SK-N-SH (cell line): ENCODE measurements around the gene ZNF385A. TPM values are rescaled to one million over a fixed set of nuclear protein-coding genes. Genes with fewer than 3 reads are reported as not detected.

Experiments
- CTCF ChIA-PET: fragments of 300-600, 350-600 bp; formaldehyde crosslinking; extraction: SDS; loops from one replicate; lab custom pipeline; 2021; lab: Yijun Ruan, JAX
- POLR2A ChIA-PET: fragments of 350-600 bp; sonication (Branson Sonifier 250); formaldehyde crosslinking; extraction: SDS; loops from one replicate; lab custom pipeline; 2020; ENCODE audit warnings: antibody characterized with exemption, inconsistent platforms; lab: Yijun Ruan, JAX
- DNase-seq: peaks from one replicate; pipeline ENCODE4 v3.0.0; 2012
- H2AFZ ChIP-seq: fragments of 200-600 bp; sonication (generic); 2 replicates; pipeline ENCODE4 v1.8.1; 2016; ENCODE audit warnings: antibody characterized with exemption, mild to moderate bottlenecking, low read depth
- H3F3A ChIP-seq: fragments of 200-600 bp; sonication (generic); replicated peaks from 2 replicates; pipeline ENCODE3; 2016; ENCODE audit warnings: antibody characterized with exemption, mild to moderate bottlenecking; ENCODE audit not compliant: insufficient read depth
- H3K27ac ChIP-seq, 2 experiments: fragments of 200-500 bp in 1 of 2; fragments of 200-600 bp in 1 of 2; sonication (Bioruptor generic) in 1 of 2; sonication (generic), shearing (Covaris generic) in 1 of 2; 2 replicates each; pipeline versions ENCODE4 v1.5.1 to v1.6.1; 2014 to 2016; ENCODE audit warnings: low read depth in 2 of 2, inconsistent platforms in 1 of 2, low read length in 1 of 2, mild to moderate bottlenecking in 1 of 2, mixed read lengths in 1 of 2
- H3K27me3 ChIP-seq: fragments of 200-600 bp; sonication (generic), shearing (Covaris generic); 2 replicates; pipeline ENCODE4 v1.6.1; 2016; ENCODE audit warnings: mixed run types; ENCODE audit not compliant: insufficient read depth
- H3K36me3 ChIP-seq, 2 experiments: fragments of 200-500 bp in 1 of 2; fragments of 200-600 bp in 1 of 2; sonication (Bioruptor generic) in 1 of 2; sonication (generic) in 1 of 2; replicated peaks in 1 of 2; 2 replicates each; pipeline versions ENCODE3 to v1.5.1; 2014 to 2016; ENCODE audit warnings: low read length in 1 of 2, mild to moderate bottlenecking in 1 of 2; ENCODE audit not compliant: insufficient read depth in 2 of 2, control insufficient read depth in 1 of 2
- H3K4me1 ChIP-seq, 2 experiments: fragments of 200-500 bp in 1 of 2; fragments of 200-600 bp in 1 of 2; sonication (Bioruptor generic) in 1 of 2; sonication (generic), shearing (Covaris generic) in 1 of 2; 2 replicates each; pipeline versions ENCODE4 v1.5.1 to v1.6.1; 2014 to 2016; ENCODE audit warnings: low read depth in 1 of 2, low read length in 1 of 2, mixed run types in 1 of 2; ENCODE audit not compliant: insufficient read depth in 2 of 2, control insufficient read depth in 1 of 2
- H3K4me2 ChIP-seq: fragments of 200-600 bp; sonication (generic), shearing (Covaris generic); 2 replicates; pipeline ENCODE4 v1.6.1; 2017; ENCODE audit warnings: mixed run types
- H3K4me3 ChIP-seq, 2 experiments: fragments of 200-500 bp in 1 of 2; fragments of 200-600 bp in 1 of 2; sonication (Bioruptor generic) in 1 of 2; sonication (generic), shearing (Covaris generic) in 1 of 2; 2 replicates each; pipeline versions ENCODE4 v1.5.1 to v1.8.1; 2014 to 2016; ENCODE audit warnings: low read depth in 2 of 2, inconsistent platforms in 1 of 2, low read length in 1 of 2, mild to moderate bottlenecking in 1 of 2, mixed read lengths in 1 of 2, moderate library complexity in 1 of 2
- H3K79me2 ChIP-seq: fragments of 200-600 bp; sonication (generic); 2 replicates; pipeline ENCODE4 v1.8.1; 2017; ENCODE audit warnings: mild to moderate bottlenecking; ENCODE audit not compliant: insufficient read depth
- H3K9ac ChIP-seq: fragments of 200-600 bp; sonication (generic); 2 replicates; pipeline ENCODE4 v1.6.1; 2017; ENCODE audit warnings: mixed run types
- H3K9me2 ChIP-seq: fragments of 200-600 bp; sonication (generic); 2 replicates; pipeline ENCODE4 v1.6.1; 2017; ENCODE audit warnings: mixed run types
- H3K9me3 ChIP-seq: fragments of 200-600 bp; sonication (generic); 2 replicates; pipeline ENCODE4 v1.6.1; 2017; ENCODE audit warnings: mixed run types, mild to moderate bottlenecking, moderate library complexity
- H4K20me1 ChIP-seq: fragments of 200-600 bp; sonication (generic); 2 replicates; pipeline ENCODE4 v1.6.1; 2017; ENCODE audit warnings: mild to moderate bottlenecking, mixed run types; ENCODE audit not compliant: insufficient read depth
- CHD2 ChIP-seq: fragments of 150-350 bp; IDR thresholded peaks from 2 replicates; pipeline ENCODE4 v1.6.1; 2018; ENCODE audit warnings: low read length; ENCODE audit not compliant: partially characterized antibody
- ELF1 ChIP-seq: IDR thresholded peaks from 2 replicates; pipeline ENCODE4 v1.4.0; 2012
- EP300 ChIP-seq, 2 experiments: IDR thresholded peaks; 2 replicates each; pipeline versions ENCODE4 v1.4.0 to v1.6.1; 2012; ENCODE audit warnings: borderline replicate concordance in 1 of 2, low read depth in 1 of 2, low read length in 1 of 2
- EZH2phosphoT487 ChIP-seq: fragments of 200-600 bp; sonication (generic); IDR thresholded peaks from 2 replicates; pipeline ENCODE4 v1.6.1; 2017; ENCODE audit warnings: low read depth, mixed run types, mild to moderate bottlenecking, antibody characterized with exemption, moderate library complexity, borderline replicate concordance
- FOSL2 ChIP-seq: IDR thresholded peaks from 2 replicates; pipeline ENCODE4 v1.4.0; 2012; ENCODE audit warnings: low read depth, mild to moderate bottlenecking, moderate library complexity, borderline replicate concordance
- FOXJ3 ChIP-seq: sonication (generic); formaldehyde crosslinking; IDR thresholded peaks from 2 replicates; pipeline ENCODE4 v1.5.1; 2020; ENCODE audit warnings: mild to moderate bottlenecking, missing genetic modification reagents
- FOXM1 ChIP-seq: IDR thresholded peaks from 2 replicates; pipeline ENCODE4 v1.4.0; 2012; ENCODE audit warnings: low read depth, mild to moderate bottlenecking
- GABPA ChIP-seq: IDR thresholded peaks from 2 replicates; pipeline ENCODE4 v1.4.0; 2012; ENCODE audit warnings: low read depth, mild to moderate bottlenecking
- GATA2 ChIP-seq: sonication (generic); formaldehyde crosslinking; IDR thresholded peaks from 2 replicates; pipeline ENCODE4 v1.5.0; 2020; ENCODE audit warnings: mild to moderate bottlenecking, missing genetic modification reagents
- JUND ChIP-seq: IDR thresholded peaks from 2 replicates; pipeline ENCODE4 v1.4.0; 2012
- MEF2A ChIP-seq: IDR thresholded peaks from 2 replicates; pipeline ENCODE4 v1.4.0; 2012; ENCODE audit warnings: low read depth, borderline replicate concordance
- MXI1 ChIP-seq: IDR thresholded peaks from 2 replicates; pipeline ENCODE4 v1.6.1; 2012; ENCODE audit warnings: mild to moderate bottlenecking, low read depth, low read length, improper control_type of control experiment
- NRF1 ChIP-seq: IDR thresholded peaks from 2 replicates; pipeline ENCODE4 v1.6.1; 2012; ENCODE audit warnings: low read depth, mild to moderate bottlenecking, low read length
- PBX3 ChIP-seq: IDR thresholded peaks from 2 replicates; pipeline ENCODE4; 2012
- RAD21 ChIP-seq: IDR thresholded peaks from 2 replicates; pipeline ENCODE4 v1.6.1; 2012; ENCODE audit warnings: mild to moderate bottlenecking, low read length
- RCOR1 ChIP-seq: fragments of 150-350 bp; IDR thresholded peaks from 2 replicates; pipeline ENCODE4 v1.6.1; 2017; ENCODE audit warnings: antibody characterized with exemption, low read length
- RFX5 ChIP-seq: IDR thresholded peaks from 2 replicates; pipeline ENCODE4 v1.6.1; 2012; ENCODE audit warnings: mild to moderate bottlenecking, improper control_type of control experiment, low read length
- RXRA ChIP-seq: IDR thresholded peaks from 2 replicates; pipeline ENCODE4 v1.4.0; 2012; ENCODE audit warnings: low read depth, mild to moderate bottlenecking, borderline replicate concordance
- TAF1 ChIP-seq: IDR thresholded peaks from 2 replicates; pipeline ENCODE4 v1.6.1; 2012; ENCODE audit warnings: low read depth, mild to moderate bottlenecking, low read length, moderate library complexity, borderline replicate concordance
- TCF12 ChIP-seq: IDR thresholded peaks from 2 replicates; pipeline ENCODE4 v1.4.0; 2012
- TEAD4 ChIP-seq: IDR thresholded peaks from 2 replicates; pipeline ENCODE4 v1.4.0; 2012; ENCODE audit warnings: mild to moderate bottlenecking, borderline replicate concordance; ENCODE audit not compliant: insufficient read depth
- USF1 ChIP-seq: IDR thresholded peaks from 2 replicates; pipeline ENCODE4 v1.4.0; 2012; ENCODE audit warnings: low read depth, borderline replicate concordance
- YY1 ChIP-seq: IDR thresholded peaks from 2 replicates; pipeline ENCODE4 v1.4.0; 2012; ENCODE audit warnings: low read depth, mild to moderate bottlenecking
- ZBTB33 ChIP-seq: IDR thresholded peaks from 2 replicates; pipeline ENCODE4 v1.4.0; 2012; ENCODE audit warnings: low read depth, borderline replicate concordance
- WGBS: methylation state at CpG from one replicate; pipeline ENCODE4 v1.1.6; 2017; ENCODE audit warnings: low lambda C conversion rate; 5-methylcytosine and 5-hydroxymethylcytosine counted together
- polyA plus RNA-seq, 3 experiments: library from polyadenylated mRNA; depleted of rRNA; stranded (reverse); fragments of >200 nt; gene quantifications; 2 replicates each; pipeline ENCODE4 v1.2.3, GENCODE V29; 2012
- TF ChIP-seq, protein P1 (sequence below): IDR thresholded peaks from 2 replicates; pipeline ENCODE4 v1.4.0; 2012; ENCODE audit warnings: low read depth
- TF ChIP-seq, protein P2 (sequence below): IDR thresholded peaks from 2 replicates; pipeline ENCODE4 v1.6.1; 2012; ENCODE audit warnings: mild to moderate bottlenecking, low read depth, low read length, moderate library complexity

The ZNF385A gene
- polyA plus RNA-seq, 1 of the 3 experiments (the other 2 are of a cell fraction): 2.6 TPM

GRCh38 chr12:54411391-54412241, 27.1 kb upstream of the ZNF385A start:
- Histone ChIP-seq H3K4me3 (no peak overlapping the region), H4K20me1 (no peaks in the 10 kb centered on the region), H3K4me2 (peak overlapping the region; percentile 12; the same call in 1 of the 2 replicates), H3K36me3 (peaks cover 15 to 18% of the 10 kb centered on the region in 2 experiments), H3K9me2 (no peaks in the 10 kb centered on the region), H3K9ac (peak overlapping the region; percentile 57; the same call in 1 of the 2 replicates), H3F3A (peaks cover 26% of the 10 kb centered on the region), H3K9me3 (no peaks in the 10 kb centered on the region), H3K4me1 (peaks cover 0 to 37% of the 10 kb centered on the region in 2 experiments; a peak in 2 of 4 replicates), H3K27ac (peak overlapping the region in 1 of 2 experiments; percentile 88; a peak in 2 of 4 replicates), H2AFZ (no peak overlapping the region), H3K79me2 (peaks cover 64% of the 10 kb centered on the region), H3K27me3 (no peaks in the 10 kb centered on the region)
- DNase-seq: no peak
- CTCF ChIA-PET: interaction anchor here (0.8 to 11.8 kb wide), 6 partner anchors 7 to 427 kb away, joined by 3 to 125 read pairs (median 4); partner anchors contain the start of gene HOXC10
- 37% methylated on average over 10 of the region's 10 CpGs for WGBS
- POLR2A ChIA-PET: no interaction called here
- TF ChIP-seq FOXM1 (no peak), MXI1 (no peak), JUND (peak; percentile 62), RFX5 (no peak), FOXJ3 (no peak), TAF1 (peak; percentile 14; the same call in 1 of the 2 replicates), RAD21 (no peak), NRF1 (no peak), MEF2A (no peak), USF1 (peak; percentile 90), RXRA (no peak), PBX3 (peak; percentile 77), GABPA (no peak), EZH2phosphoT487 (no peak), ELF1 (no peak), FOSL2 (peak; percentile 86), YY1 (no peak), ZBTB33 (no peak), TCF12 (peak; percentile 90), RCOR1 (no peak), EP300 (IDR thresholded peaks at IDR 0.05; ENCODE audit: borderline replicate concordance in 1 of 2, low read depth in 1 of 2, low read length in 1 of 2) (peak in 1 of 2 experiments; percentile 60; a peak in 1 of 4 replicates), CHD2 (no peak), GATA2 (CRISPR knock-in tag) (no peak), TEAD4 (no peak)
- TF ChIP-seq, protein P1, sequence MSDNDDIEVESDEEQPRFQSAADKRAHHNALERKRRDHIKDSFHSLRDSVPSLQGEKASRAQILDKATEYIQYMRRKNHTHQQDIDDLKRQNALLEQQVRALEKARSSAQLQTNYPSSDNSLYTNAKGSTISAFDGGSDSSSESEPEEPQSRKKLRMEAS: peak; percentile 87
- TF ChIP-seq, protein P2, sequence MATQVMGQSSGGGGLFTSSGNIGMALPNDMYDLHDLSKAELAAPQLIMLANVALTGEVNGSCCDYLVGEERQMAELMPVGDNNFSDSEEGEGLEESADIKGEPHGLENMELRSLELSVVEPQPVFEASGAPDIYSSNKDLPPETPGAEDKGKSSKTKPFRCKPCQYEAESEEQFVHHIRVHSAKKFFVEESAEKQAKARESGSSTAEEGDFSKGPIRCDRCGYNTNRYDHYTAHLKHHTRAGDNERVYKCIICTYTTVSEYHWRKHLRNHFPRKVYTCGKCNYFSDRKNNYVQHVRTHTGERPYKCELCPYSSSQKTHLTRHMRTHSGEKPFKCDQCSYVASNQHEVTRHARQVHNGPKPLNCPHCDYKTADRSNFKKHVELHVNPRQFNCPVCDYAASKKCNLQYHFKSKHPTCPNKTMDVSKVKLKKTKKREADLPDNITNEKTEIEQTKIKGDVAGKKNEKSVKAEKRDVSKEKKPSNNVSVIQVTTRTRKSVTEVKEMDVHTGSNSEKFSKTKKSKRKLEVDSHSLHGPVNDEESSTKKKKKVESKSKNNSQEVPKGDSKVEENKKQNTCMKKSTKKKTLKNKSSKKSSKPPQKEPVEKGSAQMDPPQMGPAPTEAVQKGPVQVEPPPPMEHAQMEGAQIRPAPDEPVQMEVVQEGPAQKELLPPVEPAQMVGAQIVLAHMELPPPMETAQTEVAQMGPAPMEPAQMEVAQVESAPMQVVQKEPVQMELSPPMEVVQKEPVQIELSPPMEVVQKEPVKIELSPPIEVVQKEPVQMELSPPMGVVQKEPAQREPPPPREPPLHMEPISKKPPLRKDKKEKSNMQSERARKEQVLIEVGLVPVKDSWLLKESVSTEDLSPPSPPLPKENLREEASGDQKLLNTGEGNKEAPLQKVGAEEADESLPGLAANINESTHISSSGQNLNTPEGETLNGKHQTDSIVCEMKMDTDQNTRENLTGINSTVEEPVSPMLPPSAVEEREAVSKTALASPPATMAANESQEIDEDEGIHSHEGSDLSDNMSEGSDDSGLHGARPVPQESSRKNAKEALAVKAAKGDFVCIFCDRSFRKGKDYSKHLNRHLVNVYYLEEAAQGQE: peak; percentile 48; the same call in 1 of the 2 replicates
